Stimulated activated CD4-positive, alpha-beta T cell treated with anti-CD3 and anti-CD28 coated beads, Interleukin-4, amount 100 ng/mL, for 24 hours (primary cell): ENCODE measurements around the gene LILRB4.
"Not testable (repeated sequence)": the region's sequence is repeated elsewhere in the genome, so short reads cannot be mapped to it uniquely, and the experiment has no call there.

Experiments used
- DNase-seq: peaks from one replicate; pipeline ENCODE4 v3.0.0-alpha.2; 2020

The LILRB4 gene

DNA sequence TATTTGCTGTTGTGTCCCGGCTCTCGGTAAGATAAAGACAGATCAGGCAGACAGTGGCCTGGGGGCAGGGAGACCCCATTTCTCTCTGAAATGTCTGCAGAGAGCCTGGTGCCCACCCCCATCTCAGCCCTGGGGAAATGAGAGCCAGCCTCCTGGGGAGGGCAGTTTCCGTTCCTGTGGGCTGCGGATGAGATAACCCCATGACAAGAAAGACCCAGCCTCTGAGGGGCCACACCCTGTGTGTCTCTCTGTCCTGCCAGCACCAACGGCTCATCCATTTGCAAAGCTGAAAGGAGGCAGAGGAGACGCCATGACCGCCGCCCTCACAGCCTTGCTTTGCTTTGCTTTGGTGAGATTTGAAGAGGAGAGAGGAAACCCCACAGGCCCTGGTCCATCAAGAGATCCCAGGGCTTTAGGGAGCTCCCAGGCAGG is 33.3 kb downstream of the LILRB4 start:
- DNase-seq = no peak

DNA sequence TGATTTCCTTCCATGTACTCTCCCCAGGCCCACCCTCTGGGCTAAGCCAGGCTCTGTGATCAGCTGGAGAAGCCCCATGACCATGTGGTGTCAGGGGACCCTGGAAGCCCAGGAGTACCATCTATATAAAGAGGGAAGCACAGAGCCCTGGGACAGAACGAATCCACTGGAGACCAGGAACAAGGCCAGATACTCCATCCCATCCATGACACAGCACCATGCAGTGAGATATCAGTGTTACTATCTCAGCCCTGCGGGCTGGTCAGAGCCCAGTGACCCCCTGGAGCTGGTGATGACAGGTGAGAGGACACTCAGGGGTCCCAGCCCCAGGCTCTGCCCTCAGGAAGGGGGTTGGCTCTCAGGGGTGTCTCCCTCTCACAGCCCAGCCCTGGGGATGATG is 34.0 kb downstream of the LILRB4 start:
- DNase-seq = no peak

DNA sequence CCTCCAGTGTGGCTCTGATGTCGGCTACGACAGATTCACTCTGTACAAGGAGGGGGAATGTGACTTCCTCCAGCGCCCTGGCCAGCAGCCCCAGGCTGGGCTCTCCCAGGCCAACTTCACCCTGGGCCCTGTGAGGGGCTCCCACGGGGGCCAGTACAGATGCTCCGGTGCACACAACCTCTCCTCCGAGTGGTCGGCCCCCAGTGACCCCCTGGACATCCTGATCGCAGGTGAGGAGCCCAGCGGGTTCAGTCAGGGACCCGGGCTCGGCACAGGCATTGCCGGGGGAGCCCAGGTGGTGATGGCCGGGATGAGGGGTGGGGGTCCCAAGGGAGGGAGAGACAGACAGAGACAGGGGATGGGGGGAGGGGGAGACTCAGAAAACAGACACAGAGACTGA is 34.9 kb downstream of the LILRB4 start:
- not testable (repeated sequence) for DNase-seq

DNA sequence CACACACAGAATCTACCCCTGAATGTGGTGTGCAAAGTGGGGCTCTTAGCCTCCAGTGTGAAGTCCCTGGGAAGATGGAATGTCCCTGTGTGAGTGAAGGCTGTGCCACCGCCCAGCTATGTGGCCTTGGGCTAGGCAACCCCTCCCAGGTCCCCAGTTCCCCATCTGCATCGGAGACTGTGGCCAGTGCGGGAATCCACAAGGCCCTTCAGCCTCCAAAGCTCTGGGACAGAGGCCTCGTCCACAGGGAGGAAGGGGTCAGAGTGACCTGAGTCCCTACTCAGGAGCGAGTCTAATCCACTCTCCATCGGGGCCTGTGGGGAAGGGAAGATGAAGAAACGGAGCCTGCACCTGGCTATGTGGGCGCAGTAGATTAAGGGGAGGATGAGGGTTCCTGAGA is 42.1 kb downstream of the LILRB4 start:
- DNase-seq = no peak

GRCh38 chr19:54707962-54708361 is 45.2 kb downstream of the LILRB4 start:
- DNase-seq = no peak

- no peak for DNase-seq
Observed at GRCh38 chr19:54708781-54709180, 46.0 kb downstream of the LILRB4 start.

DNA sequence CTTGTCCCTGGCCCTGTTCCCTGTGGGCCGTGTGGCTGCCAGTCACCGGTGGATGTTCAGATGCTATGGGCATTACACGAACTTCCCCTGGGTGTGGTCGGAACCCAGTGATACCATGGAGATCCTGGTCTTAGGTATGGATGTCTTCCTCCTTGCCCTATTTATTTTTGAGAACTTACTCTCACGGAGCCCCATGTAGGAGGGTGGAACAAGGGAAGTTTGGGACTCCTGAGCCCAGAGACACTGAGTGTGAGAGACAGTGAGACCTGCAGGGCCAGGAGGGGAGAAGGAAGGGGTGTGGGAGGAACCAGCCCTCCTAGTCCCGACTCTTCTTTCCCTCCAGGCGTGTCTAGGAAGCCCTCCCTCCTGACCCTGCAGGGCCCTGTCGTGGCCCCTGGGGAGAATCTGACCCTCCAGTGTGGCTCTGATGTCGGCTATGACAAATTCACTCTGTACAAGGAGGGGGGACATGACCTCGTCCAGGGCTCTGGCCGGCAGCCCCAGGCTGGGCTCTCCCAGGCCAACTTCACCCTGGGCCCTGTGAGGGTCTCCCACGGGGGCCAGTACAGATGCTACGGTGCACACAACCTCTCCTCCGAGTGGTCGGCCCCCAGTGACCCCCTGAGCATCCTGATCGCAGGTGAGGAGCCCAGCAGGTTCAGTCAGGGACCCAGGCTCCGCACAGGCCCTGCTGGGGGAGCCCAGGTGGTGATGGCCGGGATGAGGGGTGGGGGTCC is 46.6 kb downstream of the LILRB4 start:
- no peak for DNase-seq

GRCh38 chr19:54709956-54710355 is 47.2 kb downstream of the LILRB4 start:
- not testable (repeated sequence) for DNase-seq
